Measurements from ENCODE around the gene CCL19.
A peak's percentile ranks its signal among the peaks of the same experiment; 100 is the strongest.

CCL19 gene

GRCh38 chr9:34701023-34701768 lies 10.1 kb upstream of the CCL19 start:
- no peak for DNase-seq (ENCODE audit: low spot score)
- no peak for FAIRE-seq

- FAIRE-seq: no peak
- DNase-seq (ENCODE audit: low spot score): no peak
These were observed 3.7 kb upstream of the CCL19 start for GRCh38 chr9:34694811-34695210.

- FAIRE-seq: no peak
These were observed 2.5 kb upstream of the CCL19 start for GRCh38 chr9:34693560-34693959.

GRCh38 chr9:34691936-34692315 lies 850 bp upstream of the CCL19 start:
- no peak for DNase-seq (ENCODE audit: low spot score)
- no peak for FAIRE-seq

More at GRCh38 chr9:34693560-34693959, 2.5 kb upstream of the CCL19 start:
- no peak for DNase-seq (ENCODE audit: low spot score)

- no peak for DNase-seq (ENCODE audit: low spot score)
- FAIRE-seq: no peak
These were observed 1.6 kb downstream of the CCL19 start for GRCh38 chr9:34689512-34689911.

GRCh38 chr9:34689116-34689470 lies 2.0 kb downstream of the CCL19 start:
- no peak for DNase-seq (ENCODE audit: low spot score)
- no peak for FAIRE-seq

GRCh38 chr9:34688329-34689115 lies 2.6 kb downstream of the CCL19 start:
- no peak for DNase-seq (ENCODE audit: low spot score)

GRCh38 chr9:34687276-34688030 lies 3.6 kb downstream of the CCL19 start:
- no peak for DNase-seq (ENCODE audit: low spot score)
- no peak for FAIRE-seq

More at GRCh38 chr9:34688329-34689115, 2.6 kb downstream of the CCL19 start:
- no peak for FAIRE-seq

GRCh38 chr9:34686732-34687131 lies 4.3 kb downstream of the CCL19 start:
- no peak for DNase-seq (ENCODE audit: low spot score)
- no peak for FAIRE-seq

GRCh38 chr9:34686231-34686630 lies 4.8 kb downstream of the CCL19 start:
- FAIRE-seq (no peak), DNase-seq (ENCODE audit: low spot score) (no peak)

- FAIRE-seq (no peak), DNase-seq (ENCODE audit: low spot score) (no peak)
These were observed 5.5 kb downstream of the CCL19 start for GRCh38 chr9:34685591-34685990.

GRCh38 chr9:34684816-34685215 lies 6.3 kb downstream of the CCL19 start:
- no peak for DNase-seq (ENCODE audit: low spot score)
- FAIRE-seq: no peak

- DNase-seq (ENCODE audit: low spot score): no peak
- FAIRE-seq: no peak
These were observed 6.9 kb downstream of the CCL19 start for GRCh38 chr9:34684145-34684544.

- DNase-seq (ENCODE audit: low spot score) (no peak), FAIRE-seq (no peak)
These were observed 15.2 kb downstream of the CCL19 start for GRCh38 chr9:34675869-34676268.

GRCh38 chr9:34675048-34675714 lies 15.9 kb downstream of the CCL19 start:
- FAIRE-seq (no peak), DNase-seq (ENCODE audit: low spot score) (peak; percentile 17)

- FAIRE-seq: no peak
- DNase-seq (ENCODE audit: low spot score): no peak
These were observed 16.6 kb downstream of the CCL19 start for GRCh38 chr9:34674440-34674839.

GRCh38 chr9:34671307-34671706 lies 19.8 kb downstream of the CCL19 start:
- DNase-seq (ENCODE audit: low spot score): no peak
- FAIRE-seq: no peak

GRCh38 chr9:34669809-34670562 lies 21.1 kb downstream of the CCL19 start:
- FAIRE-seq (no peak), DNase-seq (ENCODE audit: low spot score) (no peak)

- FAIRE-seq (no peak), DNase-seq (ENCODE audit: low spot score) (peak; percentile 75)
These were observed 25.5 kb downstream of the CCL19 start for GRCh38 chr9:34665381-34666250.

GRCh38 chr9:34665067-34665380 lies 26.1 kb downstream of the CCL19 start:
- no peak for FAIRE-seq
- DNase-seq (ENCODE audit: low spot score): no peak
